Heart left ventricle (tissue), 16 donors: ENCODE measurements around the gene ETHE1. TPM values are rescaled to one million over a fixed set of nuclear protein-coding genes. Genes with fewer than 3 reads are reported as not detected.
A peak's percentile ranks its signal among the peaks of the same experiment; 100 is the strongest.

Experiments used
- ATAC-seq, 4 donors: fragments of 200-7000 bp; cut with Tn5 transposase; one replicate each; pipeline ENCODE4 v1.9.1; 2020 to 2022; ENCODE audit warnings: moderate library complexity in 4 of 4, mild to moderate bottlenecking in 3 of 4, moderate number of reproducible peaks in 1 of 4
- DNase-seq, 5 donors: peaks; one replicate each; pipeline ENCODE4 v3.0.0-alpha.2; 2020
- H3K27ac ChIP-seq, 12 donors: fragments of 200-600 bp; sonication (generic) in 4 of 12; one replicate each; pipeline versions ENCODE4 v1.5.0 to v1.8.0; 2016 to 2022; ENCODE audit warnings: mild to moderate bottlenecking in 2 of 12
- H3K27me3 ChIP-seq, 9 donors: fragments of 200-600 bp; sonication (generic) in 2 of 9; one replicate each; pipeline versions ENCODE4 v1.5.1 to v1.8.0; 2016 to 2022; ENCODE audit warnings: mild to moderate bottlenecking in 3 of 9
- H3K36me3 ChIP-seq, 9 donors: fragments of 200-600 bp; sonication (generic) in 2 of 9; one replicate each; pipeline versions ENCODE4 v1.5.0 to v1.8.0; 2018 to 2022; ENCODE audit warnings: mild to moderate bottlenecking in 2 of 9
- H3K4me1 ChIP-seq, 12 donors: fragments of 200-600 bp; sonication (generic) in 4 of 12; one replicate each; pipeline versions ENCODE4 v1.5.0 to v1.8.0; 2016 to 2022; ENCODE audit warnings: mild to moderate bottlenecking in 3 of 12
- H3K4me3 ChIP-seq, 12 donors: fragments of 200-600 bp; sonication (generic) in 4 of 12; one replicate each; pipeline versions ENCODE4 v1.5.0 to v1.8.0; 2017 to 2022; ENCODE audit warnings: mild to moderate bottlenecking in 9 of 12, moderate library complexity in 4 of 12
- H3K9me3 ChIP-seq, 12 donors: fragments of 200-600 bp; sonication (generic) in 4 of 12; one replicate each; pipeline versions ENCODE4 v1.5.0 to v1.8.0; 2016 to 2022; ENCODE audit warnings: mild to moderate bottlenecking in 1 of 12
- POLR2A ChIP-seq, 2 donors: fragments of 450-650 bp; IDR thresholded peaks; one replicate each; pipeline ENCODE4 v1.6.1; 2017; ENCODE audit warnings: antibody characterized with exemption in 2 of 2, mild to moderate bottlenecking in 2 of 2, moderate library complexity in 2 of 2
- WGBS, 4 donors: extraction: QIAGEN DNeasy Blood & Tissue Kit in 2 of 4; methylation state at CpG; one replicate each; pipeline versions ENCODE4 v1.1.5 to v1.1.7; 2013 to 2018; 5-methylcytosine and 5-hydroxymethylcytosine counted together
- intact Hi-C, 10 donors: fragments of 100-400 bp; cut with DNase I; formaldehyde crosslinking; loops; one replicate each; pipeline versions ENCODE4 v1.11.1 to v1.14.2; 2022
- polyA plus RNA-seq, 2 donors: library from polyadenylated mRNA; stranded (reverse); fragments of 200-250 nt; gene quantifications; one replicate each; pipeline ENCODE4 v1.2.3, GENCODE V29; 2013
- total RNA-seq, 9 donors: library from RNA; depleted of rRNA in 2 of 9; stranded (reverse); fragments of >200 nt in 2 of 9; fragmentation: NEBNext Ultra II Directional in 3 of 9; extraction: Animal tissue kit (Norgen Biotek cat#: 25700) in 3 of 9; gene quantifications; one replicate each; pipeline versions ENCODE4 v1.1.0 to v1.2.4, GENCODE V29; 2016 to 2023
- TF ChIP-seq, protein P1 (sequence below), 12 donors: fragments of 200-600 bp; sonication (generic) in 4 of 12; IDR thresholded peaks; one replicate each; pipeline versions ENCODE4 v1.5.0 to v1.8.0; 2018 to 2022; ENCODE audit warnings: antibody characterized with exemption in 12 of 12, mild to moderate bottlenecking in 5 of 12
- donor health status: ischemic (EF 13 %, LVEDD 7.1; RV severe dilation, severe dysfunction).
- donor health status: healthy with polysubstance abuse.
- donor health status: DM: no; HTN: yes; CAD: no.
- donor health status: DM: no; HTN: no; CAD: no.
- donor health status: ischemic (EF 25% LVEDD 6.9; RV normal size, moderate dysfunction).
- donor health status: ischemic (EF 25% LVEDD 5.7; RV mildly dilated, moderate dysfunction).
- donor health status: healthy.
- donor health status: DM: yes; HTN: yes; CAD: no.
- donor health status: ischemic (EF 35%, LVEDD 5.7; RV mildly dilated, moderate dysfunction).
- donor health status: nonischemic (EF 11% LVEDD 7.7; RV severe dilation, severe dysfunction).
- donor health status: DM: yes; HTN: yes; CAD: no.
- donor health status: PGD.
- donor health status: ischemic (EF 29% LVEDD 5.4; RV normal size, mild dysfunction).
- donor health status: nonischemic (EF 23%, LVEDD 6.1; RV moderate dilation, normal function).

Gene ETHE1
- total and polyA plus RNA-seq, 11 donors: 6.0 to 27.6 (median 14.2) TPM

DNA sequence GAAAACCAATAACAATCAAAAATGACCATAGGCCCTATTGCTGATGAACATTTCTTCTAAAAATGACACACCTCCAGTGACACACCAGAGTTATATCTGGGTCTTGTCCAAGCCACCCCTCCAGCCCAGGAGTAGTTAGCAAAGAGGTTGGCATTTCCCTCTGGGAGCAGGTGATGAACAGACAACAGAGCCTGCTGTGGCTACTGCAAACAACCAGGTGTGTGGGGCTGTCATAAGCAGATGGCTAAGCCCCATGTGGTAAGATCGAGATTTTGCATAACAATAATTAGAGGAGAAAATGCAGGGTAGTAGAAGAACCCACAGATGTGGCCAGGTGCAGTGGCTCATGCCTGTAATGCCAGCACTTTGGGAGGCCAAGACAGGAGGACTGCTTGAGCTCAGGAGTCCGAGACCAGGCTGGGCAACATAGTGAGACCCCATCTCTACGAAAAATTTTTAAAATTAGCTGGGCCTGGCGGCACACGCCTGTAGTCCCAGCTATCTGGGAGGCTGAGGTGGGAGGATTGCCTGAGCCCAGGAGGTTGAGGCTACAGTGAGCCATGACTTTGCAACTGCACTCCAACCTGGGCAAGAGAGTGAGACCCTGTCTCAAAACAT is 43.3 kb upstream of the ETHE1 start:
- Histone ChIP-seq H3K4me3 (no peak overlapping the region), H3K9me3 (no peaks in the 10 kb centered on the region), H3K27ac (no peak overlapping the region), H3K4me1 (peaks cover 6 to 17% (median 11%) of the 10 kb centered on the region in 12 donors), H3K36me3 (peaks cover 0 to 30% (median 14%) of the 10 kb centered on the region in 9 donors), H3K27me3 (no peaks in the 10 kb centered on the region)
- ATAC-seq: no peak
- intact Hi-C loops: no loop called here
- 73 to 95% (median 92%) methylated on average over 5 of the region's 5 CpGs for WGBS, 4 donors
- DNase-seq: no peak
- TF ChIP-seq, protein P1, sequence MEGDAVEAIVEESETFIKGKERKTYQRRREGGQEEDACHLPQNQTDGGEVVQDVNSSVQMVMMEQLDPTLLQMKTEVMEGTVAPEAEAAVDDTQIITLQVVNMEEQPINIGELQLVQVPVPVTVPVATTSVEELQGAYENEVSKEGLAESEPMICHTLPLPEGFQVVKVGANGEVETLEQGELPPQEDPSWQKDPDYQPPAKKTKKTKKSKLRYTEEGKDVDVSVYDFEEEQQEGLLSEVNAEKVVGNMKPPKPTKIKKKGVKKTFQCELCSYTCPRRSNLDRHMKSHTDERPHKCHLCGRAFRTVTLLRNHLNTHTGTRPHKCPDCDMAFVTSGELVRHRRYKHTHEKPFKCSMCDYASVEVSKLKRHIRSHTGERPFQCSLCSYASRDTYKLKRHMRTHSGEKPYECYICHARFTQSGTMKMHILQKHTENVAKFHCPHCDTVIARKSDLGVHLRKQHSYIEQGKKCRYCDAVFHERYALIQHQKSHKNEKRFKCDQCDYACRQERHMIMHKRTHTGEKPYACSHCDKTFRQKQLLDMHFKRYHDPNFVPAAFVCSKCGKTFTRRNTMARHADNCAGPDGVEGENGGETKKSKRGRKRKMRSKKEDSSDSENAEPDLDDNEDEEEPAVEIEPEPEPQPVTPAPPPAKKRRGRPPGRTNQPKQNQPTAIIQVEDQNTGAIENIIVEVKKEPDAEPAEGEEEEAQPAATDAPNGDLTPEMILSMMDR (IDR thresholded peaks at IDR 0.05): no peak
- no peak for TF ChIP-seq POLR2A (IDR thresholded peaks at IDR 0.05)

DNA sequence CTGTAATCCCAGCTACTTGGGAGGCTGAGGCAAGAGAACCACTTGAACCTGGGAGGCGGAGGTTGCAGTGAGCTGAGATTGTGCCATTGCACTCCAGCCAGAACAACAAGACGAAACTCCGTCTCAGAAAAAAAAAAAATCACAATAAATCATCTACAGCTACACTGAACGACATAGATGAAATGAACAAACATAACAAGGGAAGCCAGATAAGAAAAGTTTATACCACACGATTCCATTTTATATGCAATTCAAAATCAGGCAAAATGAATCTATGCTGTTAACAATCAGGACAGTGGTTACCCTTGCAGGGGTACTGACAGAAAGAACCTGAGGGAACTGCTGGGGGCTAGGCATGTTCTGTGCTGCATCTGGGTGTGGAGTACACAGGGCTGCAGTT is 42.7 kb upstream of the ETHE1 start:
- no peak for DNase-seq
- no peaks in the 10 kb centered on the region for H3K9me3 ChIP-seq
- WGBS, 4 donors: 92 to 94% (median 93%) methylated on average over 5 of the region's 5 CpGs
- ATAC-seq: no peak
- TF ChIP-seq POLR2A (IDR thresholded peaks at IDR 0.05): no peak
- TF ChIP-seq, protein P1 (IDR thresholded peaks at IDR 0.05): no peak
- H3K27me3 ChIP-seq: no peaks in the 10 kb centered on the region
- peaks cover 4 to 11% (median 8%) of the 10 kb centered on the region in 12 donors for H3K4me1 ChIP-seq
- intact Hi-C loops: no loop called here
- no peak overlapping the region for H3K4me3 ChIP-seq
- H3K27ac ChIP-seq: no peak overlapping the region
- H3K36me3 ChIP-seq: peaks cover 0 to 30% (median 14%) of the 10 kb centered on the region in 9 donors

DNA sequence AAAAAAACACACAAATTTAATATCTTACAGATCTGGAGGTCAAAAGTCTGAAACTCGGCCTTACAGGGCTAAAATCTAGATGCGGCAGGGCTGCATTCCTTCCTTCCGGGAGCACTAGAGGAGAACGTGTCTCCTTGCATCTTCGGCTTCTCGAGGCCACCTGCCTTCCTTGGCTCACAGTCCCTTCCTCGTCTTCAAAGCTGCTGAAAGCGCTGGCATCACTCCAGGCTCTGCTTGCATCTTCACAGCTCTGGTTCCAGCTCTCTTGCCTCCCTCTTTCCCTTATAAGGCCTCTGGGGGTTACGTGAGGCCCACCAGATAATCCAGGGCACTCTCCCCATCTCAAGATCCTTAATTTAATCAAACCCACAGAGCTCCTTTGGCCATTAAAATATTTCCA is 37.8 kb upstream of the ETHE1 start:
- intact Hi-C loops: loop anchor here in 1 of 10 donors (5.0 kb wide), 1 partner anchor 88 kb away; no protein-coding TSS in a partner anchor

DNA sequence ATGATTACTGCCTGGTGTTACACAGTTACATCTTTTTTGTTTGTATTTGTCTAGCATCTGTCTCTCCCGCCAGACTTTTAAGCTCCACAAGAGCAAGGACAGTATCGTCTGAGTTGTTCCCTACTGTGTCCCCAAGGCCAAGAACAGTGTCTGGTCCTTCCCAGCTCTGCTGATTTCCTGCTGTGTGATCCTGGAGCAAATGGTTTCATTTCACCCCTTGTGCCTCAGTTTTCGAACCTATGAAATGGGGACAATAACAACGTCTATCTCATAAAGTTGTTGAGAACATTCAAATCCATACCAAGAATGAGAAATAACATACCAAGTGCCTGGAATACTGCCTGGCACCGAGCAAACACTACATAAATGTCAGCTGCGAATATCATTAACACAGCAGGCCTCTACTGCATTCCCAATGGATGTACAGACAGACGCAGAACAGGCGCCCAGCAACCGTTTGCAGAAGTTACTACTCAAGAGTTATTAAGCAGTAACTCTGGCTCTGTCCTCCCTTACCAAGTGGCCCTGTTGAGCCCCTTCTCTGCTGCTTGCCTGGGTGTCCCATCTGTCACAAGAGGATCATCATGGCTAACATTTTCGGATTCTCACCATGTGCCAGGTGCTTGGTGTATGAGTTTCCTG is 36.9 kb upstream of the ETHE1 start:
- H3K9me3 ChIP-seq: no peaks in the 10 kb centered on the region
- no peaks in the 10 kb centered on the region for H3K27me3 ChIP-seq
- DNase-seq: no peak
- TF ChIP-seq POLR2A (IDR thresholded peaks at IDR 0.05): no peak
- TF ChIP-seq, protein P1 (IDR thresholded peaks at IDR 0.05): no peak
- peaks cover 0 to 30% (median 11%) of the 10 kb centered on the region in 12 donors for H3K4me1 ChIP-seq
- peaks cover 0 to 24% (median 16%) of the 10 kb centered on the region in 9 donors for H3K36me3 ChIP-seq
- peak overlapping the region in 3 of 12 donors; percentile 73 to 90 (median 79) for H3K27ac ChIP-seq
- no peak overlapping the region for H3K4me3 ChIP-seq
- intact Hi-C loops: loop anchor here in 1 of 10 donors (5.0 kb wide), 1 partner anchor 88 kb away; no protein-coding TSS in a partner anchor
- ATAC-seq: no peak
- 81 to 87% (median 85%) methylated on average over 10 of the region's 10 CpGs for WGBS, 4 donors

More for the DNA sequence above, 37.8 kb upstream of the ETHE1 start:
- peaks cover 0 to 18% (median 13%) of the 10 kb centered on the region in 9 donors for H3K36me3 ChIP-seq
- H3K9me3 ChIP-seq: no peaks in the 10 kb centered on the region
- WGBS, 4 donors: 71 to 78% (median 75%) methylated on average over 9 of the region's 9 CpGs
- DNase-seq (no peak), ATAC-seq (no peak)
- H3K4me1 ChIP-seq: peaks cover 0 to 30% (median 11%) of the 10 kb centered on the region in 12 donors
- TF ChIP-seq POLR2A (IDR thresholded peaks at IDR 0.05): no peak
- TF ChIP-seq, protein P1 (IDR thresholded peaks at IDR 0.05): no peak
- no peak overlapping the region for H3K27ac ChIP-seq
- H3K4me3 ChIP-seq: no peak overlapping the region
- H3K27me3 ChIP-seq: no peaks in the 10 kb centered on the region
